GM15510 (cell line): ENCODE data around the gene CMPK1.

ENCODE experiments used
- POLR2A ChIP-seq: IDR thresholded peaks from 3 replicates; pipeline ENCODE4 v1.6.1; 2011; ENCODE audit warnings: borderline replicate concordance; ENCODE audit not compliant: insufficient read length; ENCODE audit errors: extremely low read depth

CMPK1 gene

DNA sequence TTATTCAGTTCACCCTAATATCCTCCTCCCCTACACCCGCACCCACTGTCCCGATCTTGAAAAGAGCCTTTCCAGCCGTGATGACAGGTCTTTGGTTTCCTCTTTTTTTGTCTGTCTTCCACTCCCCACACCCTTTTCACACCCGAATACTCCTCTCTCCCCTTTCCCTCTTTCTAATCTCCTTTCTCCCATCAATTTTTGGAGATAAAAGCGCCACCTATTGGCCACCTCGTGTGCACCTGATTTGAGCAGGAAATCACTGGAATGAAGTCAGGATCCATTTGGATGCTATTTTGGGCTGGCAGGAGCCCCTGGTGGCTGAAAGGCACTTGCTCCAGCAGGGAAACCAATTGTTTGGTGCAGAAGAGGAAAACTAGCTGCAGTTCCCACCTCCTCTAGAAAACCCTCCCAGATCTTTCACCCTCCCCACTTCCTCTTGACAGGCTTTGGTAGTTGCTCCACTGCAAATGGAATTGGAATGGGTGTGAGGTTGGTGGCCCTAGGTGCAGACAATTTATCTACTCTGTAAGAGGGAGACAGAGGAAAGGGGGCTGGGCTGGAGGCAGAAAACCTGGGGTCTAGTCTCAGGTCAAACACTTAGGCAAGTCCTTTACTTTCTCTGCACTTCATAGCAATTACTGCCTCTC lies 90.9 kb downstream of the CMPK1 start:
- no peak for TF ChIP-seq POLR2A
